Suppressor macrophage (primary cell): ENCODE results near the gene NEDD4L.

Source experiments
- DNase-seq, 4 experiments: peaks; one replicate each; pipeline ENCODE4 v3.0.0-alpha.2; 2020 to 2022

Gene NEDD4L

DNA sequence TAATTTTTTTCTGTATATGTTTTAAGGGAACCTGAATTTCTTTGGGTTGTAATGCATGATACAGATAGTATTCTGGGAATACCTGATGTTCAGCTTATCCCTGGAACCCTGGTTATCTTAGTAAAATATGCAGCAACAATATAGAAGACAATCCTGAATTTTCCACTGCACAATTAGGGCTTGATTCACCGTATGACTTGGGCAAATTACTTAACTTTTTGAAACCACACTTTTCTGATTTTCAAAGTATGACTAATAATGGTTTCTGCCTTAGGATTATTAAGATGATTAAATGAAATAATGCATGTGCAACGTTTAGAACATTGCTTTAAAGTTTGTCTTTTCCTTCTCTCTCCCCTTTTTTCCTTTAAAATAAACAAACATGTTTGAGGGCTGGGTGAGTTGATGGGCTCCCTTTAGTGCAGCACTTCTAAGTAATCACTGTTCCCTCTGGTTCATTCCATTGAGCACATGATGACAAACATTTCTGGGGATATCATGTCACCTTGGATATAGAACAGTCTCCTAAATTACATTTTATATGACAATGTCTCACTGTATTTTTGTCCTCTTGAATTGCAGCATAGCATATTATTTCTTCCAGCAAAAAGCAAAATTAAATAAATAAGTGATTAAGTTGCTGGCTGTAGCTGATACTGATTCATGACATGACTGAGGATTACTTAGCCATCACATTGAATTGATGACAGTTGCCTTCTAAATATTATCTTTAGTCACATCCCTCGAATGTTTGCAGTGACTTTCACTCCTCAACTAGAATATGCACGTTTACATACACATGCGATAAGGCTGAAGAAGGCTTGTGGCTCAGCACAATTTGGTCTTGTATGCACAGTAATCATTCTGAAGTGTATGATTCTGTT lies 254.5 kb downstream of the NEDD4L start:
- DNase-seq = no peak

- DNase-seq = no peak
Observed at GRCh38 chr18:58299135-58299473, 255.1 kb downstream of the NEDD4L start.

DNA sequence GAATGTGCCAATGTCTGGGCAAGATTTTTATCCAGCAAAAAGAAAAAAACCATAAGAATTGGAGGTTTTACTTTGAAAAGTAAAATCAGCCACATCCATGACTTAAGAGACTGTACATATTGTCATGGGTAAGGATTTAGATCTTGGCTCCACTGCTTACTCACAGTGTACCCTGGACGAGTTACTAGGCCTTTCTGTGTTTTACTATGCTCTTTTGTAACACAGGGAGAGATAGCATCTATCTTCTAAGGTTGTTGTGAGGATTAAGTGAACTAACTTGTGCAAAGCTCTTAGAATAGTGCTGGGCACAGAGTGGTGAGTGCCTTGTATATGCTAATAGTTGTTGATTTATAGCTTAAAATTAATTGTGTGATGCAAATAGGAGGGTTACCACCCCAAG lies 255.9 kb downstream of the NEDD4L start:
- no peak for DNase-seq

DNA sequence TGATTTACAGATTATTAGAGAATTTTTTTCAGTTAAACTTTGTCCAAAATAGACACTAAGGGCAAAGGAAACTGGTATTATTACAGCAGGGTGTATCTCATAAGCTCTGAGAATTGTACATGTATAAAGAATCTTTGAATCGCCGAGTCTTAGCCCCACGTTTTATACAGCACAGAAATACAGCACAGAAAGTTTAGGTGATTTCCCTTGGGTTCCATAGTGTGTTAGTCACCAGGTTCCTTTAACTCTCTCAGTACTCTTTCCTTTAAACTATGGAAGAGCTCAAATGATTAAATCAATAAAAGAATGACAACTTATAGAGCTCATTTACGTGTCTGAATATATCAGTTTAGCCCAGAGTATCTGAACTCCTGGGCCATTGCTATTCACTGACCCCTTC lies 256.8 kb downstream of the NEDD4L start:
- DNase-seq = no peak

GRCh38 chr18:58302811-58303210 lies 258.8 kb downstream of the NEDD4L start:
- DNase-seq = no peak

DNA sequence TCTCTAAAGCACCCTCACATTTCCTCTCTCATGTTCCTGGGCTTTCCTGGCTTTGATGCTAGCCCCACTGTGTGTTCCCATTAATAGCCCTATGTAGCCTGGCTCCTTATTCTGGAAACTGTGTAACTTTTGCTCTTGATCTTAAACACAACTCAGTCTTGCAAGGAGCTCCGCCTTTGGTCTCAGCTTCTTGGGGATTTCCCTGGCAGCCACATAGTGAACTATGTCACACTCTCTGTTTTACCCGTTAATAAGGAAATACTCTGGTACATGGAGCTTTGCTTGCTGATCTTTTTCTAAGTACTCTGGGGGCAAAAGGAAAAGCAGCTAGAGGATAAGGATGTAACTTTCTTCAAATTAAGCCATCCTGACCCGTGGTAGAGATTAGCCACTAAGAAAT lies 259.3 kb downstream of the NEDD4L start:
- peak in 3 of 4 experiments; percentile 24 to 42 (median 29) for DNase-seq

DNA sequence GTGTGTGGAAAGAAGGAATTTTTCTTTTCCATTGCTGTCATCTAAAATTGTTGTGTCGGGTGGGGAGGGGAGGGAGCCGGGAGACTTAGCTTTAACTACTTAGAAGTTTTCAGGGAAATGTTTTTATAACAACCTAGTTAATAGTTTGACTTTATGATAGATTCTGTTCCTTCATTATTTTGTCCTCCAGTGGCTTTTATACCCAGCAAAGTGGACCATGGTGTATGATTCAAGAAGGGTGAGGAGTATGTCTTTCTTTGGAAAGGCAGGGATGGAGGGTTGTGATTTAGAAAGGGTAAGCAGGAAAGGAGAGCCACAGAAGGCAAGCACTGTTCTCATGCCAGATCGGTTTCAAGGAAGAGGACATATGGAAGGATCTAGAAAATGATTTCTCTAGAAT lies 261.8 kb downstream of the NEDD4L start:
- no peak for DNase-seq

- no peak for DNase-seq
Observed at GRCh38 chr18:58307441-58307840, 263.4 kb downstream of the NEDD4L start.

GRCh38 chr18:58308463-58308862 lies 264.4 kb downstream of the NEDD4L start:
- no peak for DNase-seq

DNA sequence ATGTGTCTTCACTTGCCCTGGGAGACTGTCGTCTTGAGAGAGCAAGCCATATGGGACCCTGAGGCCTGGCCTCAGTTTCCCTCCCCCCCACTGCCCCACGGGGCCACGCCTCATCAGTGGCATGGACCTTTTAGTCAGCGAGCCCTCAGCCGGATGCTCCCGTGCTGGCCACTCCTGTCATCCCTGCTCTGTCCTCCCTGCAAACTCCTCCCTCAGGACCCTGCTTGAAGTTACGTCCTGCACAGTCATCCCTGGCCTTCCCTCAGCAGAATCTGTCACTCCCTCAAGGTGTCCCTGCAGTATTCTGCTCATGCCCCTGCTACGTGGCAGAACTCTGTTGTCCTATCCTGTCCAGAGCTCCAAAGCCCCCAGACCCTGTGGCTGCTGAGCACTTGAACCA lies 265.1 kb downstream of the NEDD4L start:
- DNase-seq = no peak

DNA sequence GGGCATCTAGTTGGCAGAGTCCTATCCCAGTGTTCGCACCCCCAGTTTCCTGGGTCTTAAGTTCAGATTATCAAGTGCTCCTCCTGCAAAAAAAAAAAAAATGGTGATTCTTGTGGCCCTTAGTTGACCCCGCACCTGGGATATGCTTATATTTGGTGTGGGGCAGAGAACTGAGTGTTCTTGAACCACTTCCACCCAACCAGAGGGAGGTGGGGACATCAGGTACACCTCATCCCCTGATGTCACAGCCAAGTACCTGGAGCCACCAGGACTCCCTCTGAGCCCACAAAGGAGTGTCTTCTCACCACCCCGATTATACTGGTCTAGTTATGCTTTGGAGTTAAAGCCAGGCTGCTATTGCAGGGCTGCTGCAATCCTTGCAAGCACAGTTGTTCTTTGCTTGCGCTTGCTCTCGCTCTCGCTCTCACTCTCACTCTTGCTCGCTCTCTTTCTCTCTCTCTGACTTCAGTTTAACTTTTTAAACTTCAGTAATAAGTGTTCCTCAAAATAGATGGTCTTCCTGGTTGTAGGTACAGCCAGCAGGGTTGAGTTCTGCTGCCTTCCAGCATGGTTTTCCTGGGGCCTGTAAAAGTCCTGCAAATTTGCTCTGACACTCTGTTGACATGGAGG lies 265.7 kb downstream of the NEDD4L start:
- DNase-seq = no peak

- peak in 3 of 4 experiments; percentile 19 to 45 (median 22) for DNase-seq
Observed at GRCh38 chr18:58310517-58310916, 266.5 kb downstream of the NEDD4L start.

DNA sequence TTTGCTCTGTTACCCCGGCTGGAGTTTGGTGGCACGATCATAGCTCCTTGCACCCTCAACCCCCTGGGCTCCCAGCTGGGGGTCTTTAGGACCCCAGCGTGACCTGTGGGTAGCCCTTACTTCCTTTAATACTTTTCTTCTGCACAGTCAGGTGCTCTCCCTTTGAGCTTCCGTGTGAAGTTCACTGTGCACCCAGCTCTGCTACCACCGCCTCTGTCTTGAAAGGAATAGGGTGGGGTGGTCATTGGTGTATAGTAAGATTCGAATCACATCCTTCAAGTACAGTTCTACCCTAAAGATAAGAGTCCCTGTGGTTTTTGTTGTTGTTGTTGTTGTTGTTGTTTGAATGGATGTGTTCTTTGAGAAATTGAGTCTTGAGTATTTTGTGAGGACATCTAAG lies 267.4 kb downstream of the NEDD4L start:
- no peak for DNase-seq

DNA sequence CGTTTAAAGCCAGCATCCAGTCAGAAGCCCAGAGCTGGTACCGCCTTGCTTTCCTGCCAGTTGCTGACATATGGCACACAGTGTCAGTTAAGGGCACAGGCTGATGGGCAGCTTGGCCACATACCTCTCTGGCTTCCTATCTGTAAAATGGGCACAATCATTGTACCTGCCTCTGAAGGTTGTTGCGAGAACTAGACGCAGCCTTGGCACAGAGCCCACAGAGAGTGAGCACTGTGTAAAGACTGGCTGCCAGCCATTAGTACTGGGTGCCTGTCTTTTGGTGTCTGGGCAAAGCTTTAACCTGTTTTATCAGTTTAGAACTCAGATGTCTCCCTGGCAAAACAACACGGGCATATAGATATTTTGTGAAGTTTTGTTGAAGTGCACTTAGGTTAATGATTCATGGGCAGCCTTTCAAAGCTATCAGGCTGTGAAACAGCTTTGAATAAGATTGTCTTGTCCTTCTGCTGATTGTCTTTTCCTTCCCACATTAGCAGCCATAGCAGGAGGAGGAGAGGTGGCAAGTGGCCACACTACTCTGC lies 269.5 kb downstream of the NEDD4L start:
- DNase-seq = no peak

GRCh38 chr18:58314284-58314683 lies 270.3 kb downstream of the NEDD4L start:
- DNase-seq = peak; percentile 88 to 98 (median 93)

- no peak for DNase-seq
Observed at GRCh38 chr18:58315041-58315440, 271.0 kb downstream of the NEDD4L start.

GRCh38 chr18:58315739-58316215 lies 271.8 kb downstream of the NEDD4L start:
- DNase-seq = no peak

DNA sequence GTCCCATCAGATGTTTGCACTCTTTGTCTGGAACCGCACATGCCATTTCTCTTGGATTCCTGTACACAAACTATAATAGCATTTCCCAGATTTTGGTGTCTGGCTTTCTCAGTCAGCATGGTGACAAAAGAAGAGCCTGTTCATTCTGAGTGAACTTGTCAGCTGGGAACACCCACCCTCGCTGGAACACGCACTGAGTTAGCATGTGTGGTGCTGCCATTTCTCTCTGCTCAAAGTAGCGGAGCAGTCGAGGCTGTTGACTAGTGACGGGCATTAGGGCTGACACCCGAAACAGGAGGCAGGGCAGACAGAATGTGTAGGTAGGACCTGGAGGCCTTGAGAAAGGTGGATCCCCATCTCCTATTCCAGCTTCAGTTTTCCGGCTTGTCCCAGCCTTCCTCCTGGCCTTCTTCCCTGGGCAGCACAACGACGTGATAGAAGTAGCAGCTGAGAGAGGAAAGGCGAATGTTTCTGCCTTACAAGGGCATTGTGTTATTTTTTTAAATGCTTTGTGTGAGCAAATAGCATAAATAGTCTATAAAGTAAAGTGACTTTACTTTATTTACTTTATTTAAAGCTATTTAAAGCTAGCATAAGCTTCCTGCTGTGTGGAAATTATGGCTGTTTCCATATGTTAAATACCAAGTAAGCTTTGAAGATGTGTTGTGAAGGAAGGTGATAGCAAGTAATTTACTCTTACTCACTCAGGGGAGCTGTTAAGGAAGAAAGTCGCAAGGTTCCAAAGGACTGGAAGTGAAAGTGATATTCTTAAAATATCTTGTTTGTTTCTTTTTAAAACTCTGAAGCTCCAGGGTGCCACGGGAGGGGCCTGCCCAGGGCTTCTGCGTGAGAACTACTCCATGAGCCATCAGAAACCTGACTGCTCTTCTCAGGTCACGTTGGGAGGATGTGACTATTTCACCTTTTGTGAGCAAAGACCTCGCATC lies 272.6 kb downstream of the NEDD4L start:
- peak in 2 of 4 experiments; percentile 10 to 12 for DNase-seq

GRCh38 chr18:58319719-58320118 lies 275.7 kb downstream of the NEDD4L start:
- no peak for DNase-seq

DNA sequence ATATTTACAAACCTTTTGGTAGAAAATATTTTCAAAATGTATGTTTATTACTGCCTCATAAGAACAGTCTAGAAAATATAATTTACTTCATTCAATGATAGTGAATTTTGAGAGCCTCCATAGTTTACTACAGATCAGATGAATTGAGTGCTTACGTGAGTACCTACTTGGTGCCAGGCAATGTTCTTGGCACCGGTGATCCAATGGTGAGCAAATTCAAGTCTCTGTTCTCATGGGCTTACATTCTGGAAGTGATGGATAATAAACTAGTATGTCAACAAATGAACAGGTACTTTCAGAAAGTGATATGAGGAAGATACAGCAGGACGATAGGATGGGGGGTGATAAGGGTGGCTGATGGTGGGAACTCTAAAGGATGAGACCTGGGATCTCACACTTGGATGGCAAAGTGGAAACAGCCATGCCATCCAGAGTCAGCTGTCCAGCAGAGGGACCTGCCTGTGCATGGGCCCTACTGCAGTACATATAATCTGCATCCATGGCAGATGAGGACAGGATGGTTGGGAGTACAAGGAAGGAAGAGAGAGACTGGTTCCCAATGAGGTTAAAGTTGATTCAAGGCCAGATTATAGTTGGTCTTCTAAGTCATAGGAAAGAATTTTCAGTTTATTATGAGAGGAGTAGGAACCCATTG lies 277.0 kb downstream of the NEDD4L start:
- DNase-seq = no peak

- peak; percentile 78 to 89 (median 80) for DNase-seq
Observed at GRCh38 chr18:58321986-58322385, 278.0 kb downstream of the NEDD4L start.

GRCh38 chr18:58322464-58322863 lies 278.4 kb downstream of the NEDD4L start:
- DNase-seq = no peak
